OCI-LY1 (cell line): ENCODE data around the gene PTS.

Source experiments
- H2AFZ ChIP-seq: fragments of 200-600 bp; sonication (generic), shearing (Covaris generic); 2 replicates; pipeline ENCODE4 v1.6.0; 2014; ENCODE audit warnings: antibody characterized with exemption, mild to moderate bottlenecking, low read length
- H3F3A ChIP-seq: fragments of 200-600 bp; sonication (generic), shearing (Covaris generic); 2 replicates; pipeline ENCODE4 v1.6.0; 2014; ENCODE audit warnings: mild to moderate bottlenecking, antibody characterized with exemption, low read length, moderate library complexity; ENCODE audit not compliant: insufficient read depth
- H3K27ac ChIP-seq: fragments of 200-600 bp; sonication (generic); 2 replicates; pipeline ENCODE4 v1.5.1; 2014; ENCODE audit warnings: low read length, mixed run types, mild to moderate bottlenecking, low read depth; ENCODE audit not compliant: poor library complexity, severe bottlenecking
- H3K27me3 ChIP-seq: fragments of 200-600 bp; sonication (generic); 2 replicates; pipeline ENCODE4 v1.6.0; 2014; ENCODE audit warnings: antibody characterized with exemption, mild to moderate bottlenecking, low read length, moderate library complexity; ENCODE audit not compliant: insufficient read depth
- H3K36me3 ChIP-seq: fragments of 200-600 bp; sonication (generic); 2 replicates; pipeline ENCODE4 v1.6.1; 2014; ENCODE audit warnings: mild to moderate bottlenecking, antibody characterized with exemption, low read length, moderate library complexity, mixed read lengths; ENCODE audit not compliant: insufficient read depth
- H3K4me1 ChIP-seq: fragments of 200-600 bp; sonication (generic); 2 replicates; pipeline ENCODE4 v1.5.1; 2014; ENCODE audit warnings: mild to moderate bottlenecking, low read length, moderate library complexity; ENCODE audit not compliant: insufficient read depth, severe bottlenecking
- H3K4me2 ChIP-seq: fragments of 200-600 bp; sonication (generic), shearing (Covaris generic); 2 replicates; pipeline ENCODE4 v1.6.1; 2014; ENCODE audit warnings: low read length
- H3K4me3 ChIP-seq: fragments of 200-600 bp; sonication (generic); 2 replicates; pipeline ENCODE4 v1.5.1; 2014; ENCODE audit warnings: low read length, low read depth, mild to moderate bottlenecking, mixed read lengths; ENCODE audit not compliant: poor library complexity, severe bottlenecking
- H3K79me2 ChIP-seq: fragments of 200-600 bp; shearing (Covaris generic); 2 replicates; pipeline ENCODE4 v1.6.1; 2016; ENCODE audit warnings: mixed run types, low read length, mixed read lengths; ENCODE audit not compliant: insufficient read depth
- H3K9ac ChIP-seq: fragments of 200-600 bp; sonication (generic), shearing (Covaris generic); 2 replicates; pipeline ENCODE4 v1.6.1; 2014; ENCODE audit warnings: mild to moderate bottlenecking, low read length, mixed read lengths
- H3K9me2 ChIP-seq: fragments of 200-600 bp; sonication (generic), shearing (Covaris generic); 2 replicates; pipeline ENCODE4 v1.6.1; 2014; ENCODE audit warnings: low read depth, mild to moderate bottlenecking, low read length, mixed read lengths
- H3K9me3 ChIP-seq: fragments of 200-600 bp; shearing (Covaris generic); 2 replicates; pipeline ENCODE4 v1.6.1; 2014; ENCODE audit warnings: low read length, mixed read lengths
- H4K20me1 ChIP-seq: fragments of 200-600 bp; sonication (generic), shearing (Covaris generic); 2 replicates; pipeline ENCODE4 v1.6.0; 2016; ENCODE audit warnings: mild to moderate bottlenecking, low read length; ENCODE audit not compliant: insufficient read depth
- EZH2 ChIP-seq: fragments of 200-600 bp; sonication (generic), shearing (Covaris generic); IDR thresholded peaks from 2 replicates; pipeline ENCODE4 v1.8.0; 2017; ENCODE audit warnings: borderline replicate concordance, mixed run types, mild to moderate bottlenecking, antibody characterized with exemption, low read length, moderate library complexity, mixed read lengths
- TF ChIP-seq, protein P1 (sequence below): fragments of 200-600 bp; sonication (generic), shearing (Covaris generic); IDR thresholded peaks from 2 replicates; pipeline ENCODE4 v1.5.1; 2017; ENCODE audit warnings: mild to moderate bottlenecking, antibody characterized with exemption, low read length, moderate library complexity, mixed read lengths

The PTS gene

DNA sequence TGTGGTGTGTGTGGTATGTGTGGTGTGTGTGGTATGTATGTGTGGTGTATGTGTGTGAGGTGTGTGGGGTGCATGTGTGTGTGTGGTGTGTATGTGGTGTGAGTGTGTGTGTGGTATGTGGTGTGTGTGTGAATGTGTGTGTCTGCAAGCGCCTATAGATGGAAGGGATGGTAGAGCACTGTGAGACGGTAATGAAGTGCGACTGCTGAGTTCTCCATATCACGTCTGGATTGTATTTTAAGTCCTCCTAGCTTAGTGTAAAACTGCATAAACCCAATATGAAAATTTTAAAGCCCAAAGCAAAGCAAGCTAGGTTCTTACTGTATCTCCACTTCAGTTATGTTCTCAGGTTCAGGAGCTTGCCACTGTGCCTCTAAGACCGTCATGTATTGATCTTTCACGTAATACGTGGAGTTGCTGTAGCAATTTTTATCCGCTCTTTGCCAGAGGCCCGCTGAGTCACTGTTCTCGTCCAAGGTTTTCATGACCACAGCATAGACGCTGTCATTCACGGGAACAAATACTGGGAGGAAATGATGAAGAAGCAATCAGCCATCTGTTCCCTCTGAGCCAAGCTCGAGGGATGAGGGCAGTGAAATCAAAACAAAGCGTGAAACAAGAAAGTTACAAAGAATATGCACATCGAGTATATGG lies 29.0 kb downstream of the PTS start:
- Histone ChIP-seq H3K79me2 (no peaks in the 10 kb centered on the region), H3K9ac (no peak overlapping the region), H3K4me1 (no peaks in the 10 kb centered on the region), H3K4me2 (no peak overlapping the region), H4K20me1 (no peaks in the 10 kb centered on the region), H3K9me2 (no peaks in the 10 kb centered on the region), H2AFZ (no peak overlapping the region), H3K36me3 (no peaks in the 10 kb centered on the region), H3K27me3 (no peaks in the 10 kb centered on the region; the same call in 1 of the 2 replicates), H3F3A (no peaks in the 10 kb centered on the region), H3K4me3 (no peak overlapping the region), H3K27ac (no peak overlapping the region), H3K9me3 (no peaks in the 10 kb centered on the region)
- TF ChIP-seq, protein P1, sequence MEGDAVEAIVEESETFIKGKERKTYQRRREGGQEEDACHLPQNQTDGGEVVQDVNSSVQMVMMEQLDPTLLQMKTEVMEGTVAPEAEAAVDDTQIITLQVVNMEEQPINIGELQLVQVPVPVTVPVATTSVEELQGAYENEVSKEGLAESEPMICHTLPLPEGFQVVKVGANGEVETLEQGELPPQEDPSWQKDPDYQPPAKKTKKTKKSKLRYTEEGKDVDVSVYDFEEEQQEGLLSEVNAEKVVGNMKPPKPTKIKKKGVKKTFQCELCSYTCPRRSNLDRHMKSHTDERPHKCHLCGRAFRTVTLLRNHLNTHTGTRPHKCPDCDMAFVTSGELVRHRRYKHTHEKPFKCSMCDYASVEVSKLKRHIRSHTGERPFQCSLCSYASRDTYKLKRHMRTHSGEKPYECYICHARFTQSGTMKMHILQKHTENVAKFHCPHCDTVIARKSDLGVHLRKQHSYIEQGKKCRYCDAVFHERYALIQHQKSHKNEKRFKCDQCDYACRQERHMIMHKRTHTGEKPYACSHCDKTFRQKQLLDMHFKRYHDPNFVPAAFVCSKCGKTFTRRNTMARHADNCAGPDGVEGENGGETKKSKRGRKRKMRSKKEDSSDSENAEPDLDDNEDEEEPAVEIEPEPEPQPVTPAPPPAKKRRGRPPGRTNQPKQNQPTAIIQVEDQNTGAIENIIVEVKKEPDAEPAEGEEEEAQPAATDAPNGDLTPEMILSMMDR = no peak
- no peak for TF ChIP-seq EZH2

DNA sequence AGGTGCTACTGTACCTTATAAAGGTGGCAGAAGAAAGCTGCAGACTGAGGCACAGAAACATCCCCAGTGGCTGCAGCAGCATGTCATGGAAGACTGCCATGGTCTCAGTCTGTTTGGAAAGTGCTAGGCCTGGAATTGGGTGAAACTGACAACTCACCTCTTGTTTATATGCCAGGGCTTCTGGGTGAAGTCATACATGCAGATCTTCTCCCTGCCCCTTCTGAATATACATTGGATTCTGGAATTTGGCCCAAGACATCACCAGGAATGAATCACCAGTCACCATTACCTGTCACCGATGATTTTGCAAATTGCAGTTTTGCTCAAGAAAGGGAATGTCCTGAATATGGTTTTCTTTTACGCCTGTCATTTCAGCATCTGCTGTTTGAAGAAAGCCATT lies 34.3 kb downstream of the PTS start, which contains the start of gene PLET1:
PLET1 (minus strand) TSS at position 371 of the 400 bp plus-strand sequence; CDS start at position 100, 271 bp downstream.
- no peaks in the 10 kb centered on the region for H3K9me2 ChIP-seq
- no peaks in the 10 kb centered on the region for H3K79me2 ChIP-seq
- H3K9me3 ChIP-seq = no peaks in the 10 kb centered on the region
- no peaks in the 10 kb centered on the region for H3F3A ChIP-seq
- no peaks in the 10 kb centered on the region for H3K4me1 ChIP-seq
- no peak within 1 kb of the TSS for H2AFZ ChIP-seq
- H3K4me2 ChIP-seq = no peak within 1 kb of the TSS
- no peak for TF ChIP-seq EZH2
- TF ChIP-seq, protein P1 = no peak
- no peaks in the 10 kb centered on the region; the same call in 1 of the 2 replicates for H3K27me3 ChIP-seq
- no peak within 1 kb of the TSS for H3K27ac ChIP-seq
- no peaks in the 10 kb centered on the region for H4K20me1 ChIP-seq
- no peaks in the 10 kb centered on the region for H3K36me3 ChIP-seq
- no peak within 1 kb of the TSS for H3K9ac ChIP-seq
- H3K4me3 ChIP-seq = no peak within 1 kb of the TSS

DNA sequence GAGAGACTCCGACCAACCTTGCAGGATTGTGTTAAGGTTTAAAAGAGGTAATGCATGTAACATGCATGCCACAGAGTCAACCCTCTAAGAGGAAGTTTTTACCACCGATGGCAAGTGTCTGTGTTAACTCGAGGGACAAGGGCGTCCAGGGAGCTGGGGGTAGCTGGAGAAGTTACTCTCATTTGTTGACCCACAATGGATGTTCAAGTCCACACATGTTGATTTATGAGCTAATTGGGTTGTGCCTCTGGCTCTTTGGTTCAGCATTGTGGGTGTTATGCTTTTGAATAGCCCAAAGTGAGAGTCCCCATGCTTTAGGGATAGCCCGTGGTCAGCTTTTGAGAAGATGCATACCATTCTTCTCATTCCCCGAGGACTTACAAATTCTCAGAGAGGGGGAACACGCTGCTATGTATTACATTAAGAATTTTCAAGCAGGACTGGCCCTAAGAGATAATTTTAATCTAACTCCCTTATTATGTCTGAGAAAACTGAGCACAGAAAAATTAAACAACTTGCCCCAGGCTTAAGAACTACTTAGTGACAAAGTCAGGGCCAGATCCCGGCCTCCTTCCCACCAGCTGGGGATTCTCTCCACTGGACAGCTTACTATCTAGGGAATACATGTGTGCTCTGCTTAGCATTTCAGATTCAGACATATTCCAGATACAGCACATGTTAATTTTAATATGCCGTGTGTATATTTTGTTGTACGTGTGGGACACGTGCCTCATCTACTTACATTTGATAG lies 39.6 kb downstream of the PTS start:
- Histone ChIP-seq H2AFZ (no peak overlapping the region), H3K36me3 (no peaks in the 10 kb centered on the region), H3K27ac (no peak overlapping the region), H3F3A (no peaks in the 10 kb centered on the region), H3K9me2 (no peaks in the 10 kb centered on the region), H3K4me2 (no peak overlapping the region), H3K9ac (no peak overlapping the region), H3K4me3 (no peak overlapping the region), H3K9me3 (no peaks in the 10 kb centered on the region), H3K4me1 (no peaks in the 10 kb centered on the region), H3K79me2 (no peaks in the 10 kb centered on the region), H3K27me3 (no peaks in the 10 kb centered on the region), H4K20me1 (no peaks in the 10 kb centered on the region)
- TF ChIP-seq, protein P1 = no peak
- no peak for TF ChIP-seq EZH2
